CD4-positive, alpha-beta T cell (primary cell): Measurements from ENCODE around the gene MAP3K4. TPM values are rescaled to one million over a fixed set of nuclear protein-coding genes. Genes with fewer than 3 reads are reported as not detected.
A peak's percentile ranks its signal among the peaks of the same experiment; 100 is the strongest.

Source experiments
- ATAC-seq: fragments of 200-7000 bp; cut with Tn5 transposase; one replicate; pipeline ENCODE4 v1.10.0; 2022; ENCODE audit warnings: mild to moderate bottlenecking; ENCODE audit not compliant: poor library complexity
- CTCF ChIA-PET: fragments of 350-600 bp; sonication (Branson Sonifier 250); formaldehyde crosslinking; loops from one replicate; lab custom pipeline; 2021; ENCODE audit warnings: antibody characterized with exemption, inconsistent platforms; lab: Charles Lee
- POLR2A ChIA-PET: fragments of 350-600 bp; sonication (Branson Sonifier 250); formaldehyde crosslinking; loops from one replicate; lab custom pipeline; 2021; ENCODE audit warnings: antibody characterized with exemption, inconsistent platforms; lab: Charles Lee
- DNase-seq, 14 experiments: peaks; one replicate each; pipeline ENCODE4 v3.0.0-alpha.2; 2013 to 2020; ENCODE audit warnings: mixed read lengths in 2 of 14
- H3K27ac ChIP-seq, 2 donors: one replicate each; pipeline versions ENCODE4 v1.5.1 to v1.7.0; 2013; ENCODE audit warnings: low read length in 2 of 2, low read depth in 1 of 2, mild to moderate bottlenecking in 1 of 2
- H3K27me3 ChIP-seq, 2 experiments: 1 replicate in 1 of 2; 2 replicates in 1 of 2; pipeline versions ENCODE4 v1.6.1 to v1.7.0; 2013; ENCODE audit warnings: low read length in 2 of 2, control low read depth in 1 of 2, mild to moderate bottlenecking in 1 of 2, moderate library complexity in 1 of 2; ENCODE audit not compliant: insufficient read depth in 2 of 2, control insufficient read depth in 1 of 2
- H3K36me3 ChIP-seq: one replicate; pipeline ENCODE4 v1.6.1; 2013; ENCODE audit warnings: low read length, control low read depth; ENCODE audit not compliant: insufficient read depth
- H3K4me1 ChIP-seq: one replicate; pipeline ENCODE4 v1.6.1; 2013; ENCODE audit warnings: low read length, control low read depth; ENCODE audit not compliant: insufficient read depth
- H3K4me3 ChIP-seq: one replicate; pipeline ENCODE4 v1.5.1; 2013; ENCODE audit warnings: mild to moderate bottlenecking, low read length, moderate library complexity
- H3K9me3 ChIP-seq, 2 experiments: 1 replicate in 1 of 2; 2 replicates in 1 of 2; pipeline versions ENCODE4 v1.6.1 to v1.7.0; 2013; ENCODE audit warnings: low read length in 2 of 2, mild to moderate bottlenecking in 2 of 2, control low read depth in 1 of 2, moderate library complexity in 1 of 2; ENCODE audit not compliant: control insufficient read depth in 1 of 2, insufficient read depth in 1 of 2
- H3K27ac Mint-ChIP-seq: one replicate; pipeline ENCODE4 v1.8.0; 2020; ENCODE audit warnings: mixed read lengths
- H3K27me3 Mint-ChIP-seq: one replicate; pipeline ENCODE4 v1.8.0; 2021; ENCODE audit warnings: mixed read lengths
- H3K36me3 Mint-ChIP-seq: one replicate; pipeline ENCODE4 v1.8.0; 2021; ENCODE audit warnings: low read depth, mixed read lengths
- H3K4me1 Mint-ChIP-seq: one replicate; pipeline ENCODE4 v1.8.0; 2021; ENCODE audit warnings: low read depth, mixed read lengths
- H3K4me3 Mint-ChIP-seq: one replicate; pipeline ENCODE4 v1.8.0; 2020; ENCODE audit warnings: mild to moderate bottlenecking, mixed read lengths
- H3K9me3 Mint-ChIP-seq: one replicate; pipeline ENCODE4 v1.8.0; 2020; ENCODE audit warnings: mixed read lengths
- CTCF ChIP-seq: fragments of 200-600 bp; IDR thresholded peaks from one replicate; pipeline ENCODE4 v1.8.0; 2022; ENCODE audit warnings: antibody characterized with exemption, mild to moderate bottlenecking
- intact Hi-C, 2 experiments: fragments of 100-400 bp; cut with DNase I in 1 of 2; cut with micrococcal nuclease in 1 of 2; formaldehyde crosslinking; loops; one replicate each; pipeline versions ENCODE4 v1.15.1 to v1.9.0; 2023 to 2025; cut with DNase I, micrococcal nuclease
- total RNA-seq, 174 experiments: library from RNA in 2 of 174; stranded (reverse) in 2 of 174; gene quantifications; one replicate each; pipeline ENCODE4 v1.2.3 and lab custom pipeline; 2021 to 2026

Gene MAP3K4
- total RNA-seq, 2 experiments from 2014 or later: 75.5 to 80.3 TPM

- peak overlapping the region; percentile 40 for H3K27ac Mint-ChIP-seq
- peaks cover 8% of the 10 kb centered on the region for H3K36me3 Mint-ChIP-seq
- Histone ChIP-seq H3K36me3 (no peaks in the 10 kb centered on the region), H3K4me1 (peaks cover 8% of the 10 kb centered on the region), H3K27me3 (no peaks in the 10 kb centered on the region), H3K9me3 (no peaks in the 10 kb centered on the region), H3K4me3 (no peak overlapping the region), H3K27ac (no peak overlapping the region)
- ChIA-PET CTCF (no interaction called here), POLR2A (interaction anchor here (0.6 to 1.2 kb wide), 2 partner anchors 8 to 146 kb away, joined by 3 to 5 read pairs; partner anchors contain the start of gene MAP3K4)
- ATAC-seq (no peak), DNase-seq (no peak)
- no peak for TF ChIP-seq CTCF
- no peaks in the 10 kb centered on the region for H3K9me3 Mint-ChIP-seq
- H3K4me3 Mint-ChIP-seq: no peak overlapping the region
- no peaks in the 10 kb centered on the region for H3K27me3 Mint-ChIP-seq
- peaks cover 78% of the 10 kb centered on the region for H3K4me1 Mint-ChIP-seq
- intact Hi-C loops: loop anchor here in 1 of 2 experiments (5.0 to 10.0 kb wide), 2 partner anchors 83 to 475 kb away; no protein-coding TSS in a partner anchor
These were observed 7.9 kb downstream of the MAP3K4 start for GRCh38 chr6:160999516-160999915.

GRCh38 chr6:161000632-161001031, 9.1 kb downstream of the MAP3K4 start:
- Mint-ChIP-seq H3K4me3 (no peak overlapping the region), H3K27me3 (no peaks in the 10 kb centered on the region), H3K9me3 (no peaks in the 10 kb centered on the region), H3K36me3 (peaks cover 8% of the 10 kb centered on the region), H3K4me1 (peaks cover 69% of the 10 kb centered on the region), H3K27ac (no peak overlapping the region)
- intact Hi-C loops: no loop called here
- no peaks in the 10 kb centered on the region for H3K36me3 ChIP-seq
- POLR2A ChIA-PET: no interaction called here
- no peaks in the 10 kb centered on the region for H3K27me3 ChIP-seq
- TF ChIP-seq CTCF: no peak
- no peak for ATAC-seq
- H3K4me3 ChIP-seq: no peak overlapping the region
- H3K4me1 ChIP-seq: peaks cover 5% of the 10 kb centered on the region
- CTCF ChIA-PET: interaction anchor here (0.6 kb wide), 1 partner anchor 38 kb away, joined by 3 read pairs; no protein-coding TSS in a partner anchor
- H3K27ac ChIP-seq: no peak overlapping the region
- DNase-seq: no peak
- H3K9me3 ChIP-seq: no peaks in the 10 kb centered on the region

GRCh38 chr6:161001421-161001820, 9.9 kb downstream of the MAP3K4 start:
- no peak for TF ChIP-seq CTCF
- ATAC-seq (no peak), DNase-seq (no peak)
- no peaks in the 10 kb centered on the region for H3K4me1 ChIP-seq
- no peaks in the 10 kb centered on the region for H3K27me3 Mint-ChIP-seq
- H3K36me3 Mint-ChIP-seq: peaks cover 8% of the 10 kb centered on the region
- no peaks in the 10 kb centered on the region for H3K9me3 Mint-ChIP-seq
- H3K27ac Mint-ChIP-seq: no peak overlapping the region
- no peak overlapping the region for H3K4me3 Mint-ChIP-seq
- ChIA-PET CTCF (interaction anchor here (0.6 kb wide), 1 partner anchor 43 kb away, joined by 3 read pairs; no protein-coding TSS in a partner anchor), POLR2A (no interaction called here)
- peaks cover 63% of the 10 kb centered on the region for H3K4me1 Mint-ChIP-seq
- no peak overlapping the region for H3K27ac ChIP-seq
- intact Hi-C loops: no loop called here
- H3K4me3 ChIP-seq: no peak overlapping the region
- H3K36me3 ChIP-seq: no peaks in the 10 kb centered on the region
- H3K27me3 ChIP-seq: no peaks in the 10 kb centered on the region
- no peaks in the 10 kb centered on the region for H3K9me3 ChIP-seq
